ENCODE results near the gene PHC2.

DNA sequence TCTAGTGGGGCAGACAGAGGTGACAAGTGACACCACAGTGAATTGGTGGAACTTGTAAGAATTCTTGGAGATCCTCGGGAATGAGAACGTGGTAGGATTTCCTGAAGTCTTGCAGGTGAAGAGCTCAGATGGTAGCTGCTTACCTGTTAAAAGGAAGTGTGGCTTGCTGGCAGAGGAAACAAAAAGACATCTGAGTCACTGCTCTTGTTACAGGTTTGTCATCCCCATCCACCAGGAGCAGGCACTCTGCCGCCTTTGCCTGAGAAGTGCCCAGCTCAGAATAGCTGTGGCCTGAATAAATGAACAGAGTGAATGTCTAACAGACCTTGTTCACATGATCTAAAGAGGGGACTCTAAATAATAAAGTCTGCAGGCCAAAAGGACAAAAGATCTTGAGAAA, 29.2 kb upstream of the PHC2 start:
- TF ChIP-seq, protein P1, sequence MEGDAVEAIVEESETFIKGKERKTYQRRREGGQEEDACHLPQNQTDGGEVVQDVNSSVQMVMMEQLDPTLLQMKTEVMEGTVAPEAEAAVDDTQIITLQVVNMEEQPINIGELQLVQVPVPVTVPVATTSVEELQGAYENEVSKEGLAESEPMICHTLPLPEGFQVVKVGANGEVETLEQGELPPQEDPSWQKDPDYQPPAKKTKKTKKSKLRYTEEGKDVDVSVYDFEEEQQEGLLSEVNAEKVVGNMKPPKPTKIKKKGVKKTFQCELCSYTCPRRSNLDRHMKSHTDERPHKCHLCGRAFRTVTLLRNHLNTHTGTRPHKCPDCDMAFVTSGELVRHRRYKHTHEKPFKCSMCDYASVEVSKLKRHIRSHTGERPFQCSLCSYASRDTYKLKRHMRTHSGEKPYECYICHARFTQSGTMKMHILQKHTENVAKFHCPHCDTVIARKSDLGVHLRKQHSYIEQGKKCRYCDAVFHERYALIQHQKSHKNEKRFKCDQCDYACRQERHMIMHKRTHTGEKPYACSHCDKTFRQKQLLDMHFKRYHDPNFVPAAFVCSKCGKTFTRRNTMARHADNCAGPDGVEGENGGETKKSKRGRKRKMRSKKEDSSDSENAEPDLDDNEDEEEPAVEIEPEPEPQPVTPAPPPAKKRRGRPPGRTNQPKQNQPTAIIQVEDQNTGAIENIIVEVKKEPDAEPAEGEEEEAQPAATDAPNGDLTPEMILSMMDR (IDR thresholded peaks at IDR 0.05): no peak
- TF ChIP-seq POLR2AphosphoS5 (IDR thresholded peaks at IDR 0.05): no peak
